GM18868 (cell line): ENCODE measurements around the gene PLXNB3.
"Not testable (repeated sequence)": the region's sequence is repeated elsewhere in the genome, so short reads cannot be mapped to it uniquely, and the experiment has no call there.

Experiments
- ATAC-seq: cut with Tn5 transposase; IDR thresholded peaks from one replicate; pipeline ENCODE4 v1.9.1; 2021; ENCODE audit warnings: mild to moderate bottlenecking, moderate library complexity; ENCODE audit not compliant: unreplicated experiment

PLXNB3 gene

DNA sequence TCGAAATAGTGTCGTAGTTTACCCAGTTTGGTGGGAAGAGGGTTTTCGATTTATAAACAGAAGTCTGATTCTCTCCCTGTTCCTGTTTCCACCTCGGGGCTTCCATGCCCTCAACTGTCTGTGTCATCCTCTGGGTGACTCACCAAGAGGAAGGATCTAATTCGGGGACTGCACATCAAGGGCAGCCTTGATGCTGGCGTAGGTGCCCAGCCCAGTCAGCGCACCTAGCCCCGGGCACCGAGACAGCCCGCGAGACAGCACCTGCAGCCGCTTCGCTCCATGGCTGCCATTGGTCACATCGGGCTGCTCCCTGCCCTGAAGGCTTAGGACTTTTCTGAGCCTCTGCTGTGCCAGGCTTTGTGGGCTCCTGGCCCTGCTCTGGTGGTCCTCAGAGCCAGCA lies 31.6 kb upstream of the PLXNB3 start:
- no peak for ATAC-seq

DNA sequence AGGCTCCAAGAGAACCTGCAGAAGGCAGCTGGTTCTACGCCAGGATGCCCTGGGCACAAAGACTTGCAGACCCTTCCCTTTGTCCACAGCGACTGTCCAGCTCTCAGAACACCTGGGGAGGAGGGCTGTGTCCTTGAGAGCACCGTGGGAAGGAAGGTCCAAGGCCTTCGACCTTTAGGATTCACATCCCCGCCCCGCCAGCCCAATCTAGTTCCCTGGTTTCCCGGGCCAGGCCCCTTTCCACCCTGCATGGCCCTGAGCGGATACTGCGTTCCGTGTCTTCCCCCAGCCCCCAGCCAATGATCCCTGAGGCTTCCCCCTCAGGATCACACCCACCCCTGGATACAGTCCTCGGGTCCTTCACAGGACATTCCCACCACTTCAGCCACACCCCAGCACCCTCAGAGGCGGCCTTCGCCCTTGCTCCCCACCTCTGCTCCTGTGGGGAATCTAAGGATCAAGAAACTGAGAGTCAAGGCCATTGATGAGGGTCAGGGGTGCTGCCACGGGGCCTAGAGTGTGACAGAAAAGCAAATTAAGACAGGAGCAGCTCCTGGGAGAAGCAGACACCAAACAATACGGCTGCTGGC lies 30.3 kb upstream of the PLXNB3 start:
- ATAC-seq, result no peak

DNA sequence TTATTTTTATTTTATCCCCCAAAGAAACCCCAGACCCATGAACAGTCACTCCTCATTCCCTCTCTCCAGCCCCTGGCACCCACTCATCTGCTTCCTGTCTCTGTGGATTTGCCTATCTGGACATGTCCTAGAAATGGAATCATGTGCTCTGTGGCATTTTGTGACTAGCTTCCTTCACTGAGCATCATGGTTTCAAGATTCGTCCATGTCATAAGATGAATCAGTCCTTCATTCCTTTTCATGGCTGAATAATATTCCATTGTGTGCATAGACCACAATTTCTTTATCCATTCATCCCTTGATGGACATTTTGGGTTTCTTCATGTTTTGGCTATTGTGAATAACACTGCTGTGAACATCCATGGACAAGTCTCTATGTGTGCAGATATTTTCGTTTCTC lies 29.2 kb upstream of the PLXNB3 start:
- ATAC-seq, result no peak

DNA sequence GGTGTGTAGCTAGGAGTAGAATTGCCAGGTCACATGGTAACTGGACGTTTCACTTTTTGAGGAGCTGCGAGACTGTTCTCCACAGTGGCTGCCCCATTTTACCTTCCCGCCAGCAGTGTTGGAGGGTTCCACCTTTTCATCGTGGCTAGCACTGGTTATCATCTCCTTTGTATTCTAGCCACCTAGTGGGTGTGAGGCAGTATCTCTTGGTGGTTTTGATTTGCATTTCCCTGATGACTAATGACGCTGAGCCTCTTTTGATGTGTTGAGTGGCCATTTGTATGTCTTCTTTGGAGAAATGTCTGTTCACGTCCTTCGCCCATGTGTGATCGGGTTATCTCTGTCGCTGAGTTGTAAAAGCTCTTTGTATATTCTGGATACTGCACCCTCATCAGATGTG lies 28.8 kb upstream of the PLXNB3 start:
- ATAC-seq, result no peak

DNA sequence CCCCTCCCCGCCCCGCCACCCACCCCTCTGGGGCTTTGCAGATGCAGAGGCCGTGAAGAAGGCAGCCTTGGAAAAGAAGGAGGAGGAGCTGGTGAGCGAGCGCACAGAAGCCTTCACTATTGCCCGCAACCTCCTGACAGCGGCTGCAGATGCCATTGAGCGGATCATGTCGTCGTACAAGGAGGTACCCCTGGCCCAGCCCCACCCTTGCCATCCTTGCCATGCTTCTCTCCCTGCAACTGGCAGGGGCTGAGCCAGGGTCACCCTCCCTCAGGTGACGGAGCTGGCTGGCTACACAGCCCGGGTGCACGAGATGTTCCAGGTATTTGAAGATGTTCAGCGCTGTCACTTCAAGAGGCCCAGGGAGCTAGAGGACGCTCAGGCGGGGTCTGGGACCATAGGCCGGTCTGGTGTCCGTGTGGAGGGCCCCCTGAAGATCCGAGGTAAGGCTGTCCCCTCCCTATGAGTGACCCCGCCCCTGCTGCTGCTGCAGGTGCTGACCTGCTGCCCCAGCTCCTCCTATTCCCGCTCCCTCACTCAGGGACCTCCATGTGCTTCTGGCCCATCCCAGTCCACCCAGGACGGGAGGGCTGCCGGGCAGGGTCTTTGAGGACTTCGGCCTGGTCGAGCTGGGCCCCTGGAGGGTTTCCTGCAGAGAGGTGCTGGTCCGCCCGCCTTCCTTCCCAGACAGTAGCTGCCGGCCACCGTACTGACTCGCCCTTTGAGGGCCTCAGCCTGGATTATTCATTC lies 27.8 kb upstream of the PLXNB3 start:
- no peak for ATAC-seq

DNA sequence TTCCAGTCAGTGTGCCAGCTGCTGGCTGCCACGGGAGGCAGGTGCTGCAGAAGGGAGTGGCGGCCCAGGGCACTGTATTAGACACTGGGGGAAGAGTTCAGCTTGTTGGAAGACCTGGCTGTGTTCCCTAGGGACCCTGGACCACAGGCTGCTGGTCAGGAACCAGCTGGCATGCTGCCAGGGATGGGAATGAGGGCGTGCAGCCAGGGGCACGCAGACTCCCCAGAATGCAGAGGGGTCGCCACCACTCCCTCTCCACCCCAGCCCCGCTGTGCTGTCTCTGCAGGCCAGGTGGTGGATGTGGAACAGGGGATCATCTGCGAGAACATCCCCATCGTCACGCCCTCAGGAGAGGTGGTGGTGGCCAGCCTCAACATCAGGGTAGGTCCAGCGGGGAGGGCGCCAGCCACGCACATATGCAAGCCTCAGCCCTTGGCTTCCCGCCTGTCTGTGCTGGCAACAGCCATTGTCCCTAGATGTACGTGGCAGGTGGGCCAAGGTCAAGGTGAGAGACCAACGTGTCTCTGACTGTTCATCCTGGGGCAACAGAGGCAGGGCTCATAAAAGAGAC lies 27.1 kb upstream of the PLXNB3 start:
- no peak for ATAC-seq

DNA sequence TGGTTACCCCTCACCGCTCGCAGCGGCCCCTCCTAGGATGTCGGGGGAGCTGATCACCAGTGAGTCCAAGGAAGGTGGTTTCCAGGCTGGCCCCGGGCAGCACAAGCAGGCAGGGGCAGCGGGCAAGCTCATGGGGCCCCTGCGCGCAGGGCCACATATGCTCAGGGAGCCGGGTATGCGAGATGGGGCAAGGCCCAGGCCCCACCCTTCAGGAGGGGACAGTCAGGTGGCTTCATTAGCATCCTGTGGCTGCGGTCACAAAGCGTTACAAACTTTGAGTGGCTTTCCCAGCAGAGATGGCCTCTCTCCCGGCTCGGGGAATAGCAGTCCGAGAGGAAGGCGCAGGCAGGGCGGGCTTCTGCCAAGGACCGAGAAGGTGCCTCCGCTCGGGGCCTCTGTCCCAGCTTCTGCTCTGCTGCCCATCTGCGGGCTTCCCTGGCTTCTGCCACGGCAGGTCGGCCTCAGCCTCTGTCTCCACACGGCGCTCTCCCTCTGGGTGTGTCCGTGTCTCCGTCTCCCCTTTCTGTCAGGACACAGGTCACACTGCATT lies 25.9 kb upstream of the PLXNB3 start:
- no peak for ATAC-seq

DNA sequence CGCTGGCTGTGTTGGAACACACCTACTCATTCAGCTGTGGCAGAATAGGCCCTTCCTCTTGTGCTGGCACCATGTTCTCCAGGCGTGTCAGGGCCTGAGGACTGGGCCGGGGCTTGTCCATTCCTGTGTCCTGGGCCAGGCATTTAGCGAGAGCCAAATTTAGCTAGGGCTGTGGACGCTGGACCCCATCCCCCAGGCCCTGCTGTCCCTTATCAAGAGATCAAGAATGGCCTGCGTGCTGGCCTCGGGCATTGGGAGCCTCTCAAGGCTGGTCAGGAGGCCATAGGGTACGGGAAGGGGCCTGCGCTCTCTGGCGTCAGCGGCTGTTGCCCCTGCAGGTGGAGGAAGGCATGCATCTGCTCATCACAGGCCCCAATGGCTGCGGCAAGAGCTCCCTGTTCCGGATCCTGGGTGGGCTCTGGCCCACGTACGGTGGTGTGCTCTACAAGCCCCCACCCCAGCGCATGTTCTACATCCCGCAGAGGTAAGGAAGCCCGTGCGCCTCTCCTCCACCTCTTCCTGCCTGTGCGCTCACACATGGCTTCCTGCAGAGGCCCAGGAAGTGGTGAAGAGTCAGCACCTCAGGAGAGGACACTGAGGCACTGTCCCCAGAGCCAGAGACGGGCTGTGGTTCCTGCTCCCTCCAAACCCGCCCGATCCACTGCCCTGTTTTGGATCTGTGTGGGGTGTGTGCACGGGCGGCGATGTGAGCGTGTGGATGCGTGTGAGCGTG lies 24.1 kb upstream of the PLXNB3 start:
- no peak for ATAC-seq

DNA sequence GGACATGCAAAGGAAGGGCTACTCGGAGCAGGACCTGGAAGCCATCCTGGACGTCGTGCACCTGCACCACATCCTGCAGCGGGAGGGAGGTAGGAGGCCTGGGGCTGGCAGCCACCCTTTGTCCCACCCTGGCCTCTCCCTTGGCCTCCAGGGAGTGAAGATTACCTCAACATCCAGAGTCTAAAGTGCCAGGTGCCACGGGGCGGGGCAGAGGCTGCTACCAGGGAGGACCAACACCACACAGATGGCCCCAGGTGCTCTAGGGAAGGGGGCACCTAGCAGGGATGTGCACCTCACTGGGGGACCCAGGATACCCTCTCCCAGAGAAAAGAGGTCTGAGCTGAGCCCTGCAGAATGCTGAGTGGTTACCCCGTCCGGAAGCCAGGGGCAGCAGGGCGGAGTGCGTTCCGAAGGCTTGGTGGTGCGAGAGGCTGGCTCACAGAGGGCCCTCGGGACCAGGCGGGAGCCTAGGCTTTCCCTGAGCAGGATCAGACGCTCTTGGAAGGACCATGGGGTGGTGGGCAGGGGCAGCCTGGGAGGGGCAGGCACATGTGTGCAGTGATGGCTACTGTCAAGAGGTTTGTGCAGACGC lies 23.3 kb upstream of the PLXNB3 start:
- ATAC-seq, result no peak

DNA sequence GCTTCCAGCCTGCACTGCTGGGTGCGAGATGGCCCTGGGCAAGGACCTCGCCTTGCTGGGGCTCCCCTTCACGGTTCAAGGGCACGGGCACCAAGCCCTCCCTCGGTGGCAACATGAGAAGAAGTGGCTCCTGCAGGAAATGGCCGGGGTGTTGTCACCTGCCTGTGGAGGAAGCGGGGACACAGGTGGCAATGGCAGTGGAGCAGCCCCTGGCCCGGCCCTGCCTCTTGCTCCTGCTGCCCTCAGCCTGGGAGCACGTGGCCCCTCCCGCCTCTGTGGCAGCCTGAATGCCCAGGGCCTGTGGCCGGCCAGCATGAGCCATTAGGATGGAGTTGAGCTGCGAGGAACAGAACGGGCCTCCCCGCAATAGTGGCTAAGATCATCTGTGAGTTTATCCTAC lies 22.6 kb upstream of the PLXNB3 start:
- ATAC-seq, result no peak

DNA sequence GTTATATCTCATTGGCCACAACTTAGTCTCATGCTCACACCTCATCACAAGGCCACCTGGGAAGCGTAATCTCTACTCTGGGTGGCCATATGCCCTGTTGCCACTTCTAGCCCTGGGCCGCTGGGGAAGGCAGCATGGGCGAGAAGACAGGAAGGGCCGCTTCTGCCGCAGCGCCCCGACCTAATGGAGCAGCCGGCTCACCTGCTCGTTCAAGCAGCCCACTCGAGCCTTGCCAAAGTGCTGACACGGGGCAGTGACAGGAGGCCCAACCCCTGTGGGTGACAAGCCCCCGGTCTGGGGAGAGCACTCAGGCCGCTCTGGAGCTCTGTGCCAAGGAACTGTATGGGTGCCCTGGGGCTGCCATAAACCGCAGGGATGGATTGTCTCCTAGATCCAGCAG lies 21.9 kb upstream of the PLXNB3 start:
- ATAC-seq, result not testable (repeated sequence)

DNA sequence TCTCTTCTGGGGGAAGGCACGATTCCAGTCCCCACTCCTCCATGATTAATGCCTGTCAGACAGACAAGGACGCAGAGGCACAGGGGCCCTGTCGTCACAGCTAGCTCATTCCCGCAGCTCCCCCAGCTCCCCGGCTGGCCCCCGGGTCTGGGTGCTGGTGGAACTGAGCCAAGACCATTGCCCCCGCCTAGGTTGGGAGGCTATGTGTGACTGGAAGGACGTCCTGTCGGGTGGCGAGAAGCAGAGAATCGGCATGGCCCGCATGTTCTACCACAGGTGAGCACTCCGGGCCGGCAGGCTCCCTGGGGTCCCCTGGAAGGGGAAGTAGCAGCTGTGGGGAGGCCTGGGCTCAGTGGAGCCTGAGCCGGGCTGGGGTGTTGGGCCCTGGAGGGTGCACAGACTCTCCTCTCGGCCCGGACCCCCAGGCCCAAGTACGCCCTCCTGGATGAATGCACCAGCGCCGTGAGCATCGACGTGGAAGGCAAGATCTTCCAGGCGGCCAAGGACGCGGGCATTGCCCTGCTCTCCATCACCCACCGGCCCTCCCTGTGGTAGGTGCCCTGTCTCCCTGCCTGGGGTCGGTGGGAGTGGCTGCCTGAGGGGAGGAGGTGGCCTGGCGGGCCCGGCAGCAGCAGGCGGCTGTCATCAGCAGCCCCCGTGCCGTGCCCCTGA lies 21.1 kb upstream of the PLXNB3 start:
- not testable (repeated sequence) for ATAC-seq

DNA sequence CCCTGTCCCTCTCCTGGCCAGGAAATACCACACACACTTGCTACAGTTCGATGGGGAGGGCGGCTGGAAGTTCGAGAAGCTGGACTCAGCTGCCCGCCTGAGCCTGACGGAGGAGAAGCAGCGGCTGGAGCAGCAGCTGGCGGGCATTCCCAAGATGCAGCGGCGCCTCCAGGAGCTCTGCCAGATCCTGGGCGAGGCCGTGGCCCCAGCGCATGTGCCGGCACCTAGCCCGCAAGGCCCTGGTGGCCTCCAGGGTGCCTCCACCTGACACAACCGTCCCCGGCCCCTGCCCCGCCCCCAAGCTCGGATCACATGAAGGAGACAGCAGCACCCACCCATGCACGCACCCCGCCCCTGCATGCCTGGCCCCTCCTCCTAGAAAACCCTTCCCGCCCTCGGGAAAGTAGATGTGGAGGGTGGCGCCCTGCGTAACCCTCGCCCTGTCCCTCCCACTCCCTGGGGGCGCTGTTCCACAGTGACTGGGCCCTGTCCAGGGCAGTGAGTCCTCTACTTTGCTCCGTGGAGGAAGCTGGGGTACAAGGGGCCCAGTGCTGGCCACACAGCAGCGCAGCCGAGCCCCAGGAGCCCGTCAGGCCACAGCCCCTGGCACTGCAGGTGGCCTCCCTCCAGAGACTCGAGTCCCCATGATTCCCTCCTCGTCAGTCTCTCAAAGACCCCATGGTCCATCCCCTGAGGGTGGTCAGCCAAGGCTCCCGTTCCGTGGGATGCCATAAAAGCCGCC lies 20.4 kb upstream of the PLXNB3 start:
- not testable (repeated sequence) for ATAC-seq

DNA sequence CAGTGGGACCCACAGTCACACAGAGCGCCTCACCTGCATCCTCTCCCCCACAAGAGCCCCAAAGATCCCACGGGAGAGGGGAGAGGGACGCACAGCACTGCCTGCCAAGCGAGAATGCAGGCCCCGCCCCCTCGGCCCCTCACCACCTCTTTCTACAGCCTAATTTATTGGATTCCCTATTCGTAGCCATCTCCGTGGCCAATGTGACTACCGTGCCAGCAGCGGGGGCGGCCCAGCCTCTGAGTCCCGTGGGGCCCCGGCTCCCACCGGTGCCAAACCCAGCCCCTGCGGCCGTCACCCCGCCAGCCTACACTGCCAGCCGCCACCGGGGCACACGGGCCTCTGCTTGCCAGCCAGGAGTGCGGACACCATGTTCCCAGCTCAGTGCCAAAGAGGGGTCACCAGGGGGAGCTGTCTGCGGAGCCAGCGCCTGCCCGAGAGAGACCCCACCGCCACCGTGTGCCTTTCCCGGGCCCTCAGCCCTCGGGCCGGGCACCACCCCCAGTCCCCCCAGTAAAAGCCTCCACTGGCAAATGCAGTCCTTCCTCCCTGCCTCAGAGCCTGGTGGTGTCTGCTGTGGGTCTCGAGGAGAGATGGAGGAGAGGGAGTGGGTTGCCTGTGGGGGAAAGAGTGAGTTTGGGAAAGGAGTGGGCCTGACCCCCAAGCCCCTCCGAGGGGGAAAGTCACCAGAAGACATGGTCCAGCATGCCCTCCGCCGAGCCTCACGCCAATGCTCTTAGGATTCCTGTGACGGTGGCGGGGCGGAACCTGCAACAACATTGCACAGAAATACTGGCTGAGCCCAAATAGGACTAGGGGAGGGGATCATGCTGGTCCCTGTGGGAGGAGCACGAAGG lies 19.6 kb upstream of the PLXNB3 start:
- no peak for ATAC-seq

DNA sequence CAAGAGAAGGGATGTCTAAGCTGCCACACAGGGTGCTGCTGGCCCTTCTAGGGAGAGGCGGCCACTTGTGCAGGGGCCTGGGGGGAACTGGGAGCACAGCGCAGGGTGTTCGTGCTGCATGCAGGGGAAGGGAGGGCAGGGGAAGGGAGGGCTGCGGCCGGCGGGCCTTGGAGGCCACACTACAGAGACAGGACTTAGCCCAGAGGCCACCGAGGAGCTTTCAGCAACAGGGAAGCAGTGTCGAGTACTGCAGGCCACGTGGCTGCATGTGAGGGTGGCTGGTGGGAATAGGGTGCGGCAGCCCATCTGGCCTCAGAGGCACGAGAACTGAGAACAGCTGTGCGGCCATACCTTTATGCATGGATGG lies 19.0 kb upstream of the PLXNB3 start:
- ATAC-seq, result not testable (repeated sequence)

DNA sequence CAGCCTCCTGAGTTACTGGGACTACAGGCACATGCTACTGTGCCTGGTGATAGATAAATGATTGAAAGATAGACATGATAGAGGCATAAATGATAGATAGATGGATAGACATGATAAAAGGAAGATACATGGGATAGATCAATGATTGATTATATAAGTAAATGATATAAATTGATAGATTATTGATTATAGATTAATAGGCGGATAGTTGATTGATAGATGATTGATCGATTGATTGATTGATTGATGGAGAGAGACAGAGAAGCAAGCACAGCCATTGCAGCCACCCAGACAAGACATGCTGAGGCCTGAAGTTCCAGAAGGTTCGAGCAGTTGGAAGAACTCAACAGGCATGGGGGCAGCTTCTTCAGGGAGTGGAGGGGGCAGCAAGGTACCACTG lies 17.7 kb upstream of the PLXNB3 start:
- ATAC-seq, result no peak

DNA sequence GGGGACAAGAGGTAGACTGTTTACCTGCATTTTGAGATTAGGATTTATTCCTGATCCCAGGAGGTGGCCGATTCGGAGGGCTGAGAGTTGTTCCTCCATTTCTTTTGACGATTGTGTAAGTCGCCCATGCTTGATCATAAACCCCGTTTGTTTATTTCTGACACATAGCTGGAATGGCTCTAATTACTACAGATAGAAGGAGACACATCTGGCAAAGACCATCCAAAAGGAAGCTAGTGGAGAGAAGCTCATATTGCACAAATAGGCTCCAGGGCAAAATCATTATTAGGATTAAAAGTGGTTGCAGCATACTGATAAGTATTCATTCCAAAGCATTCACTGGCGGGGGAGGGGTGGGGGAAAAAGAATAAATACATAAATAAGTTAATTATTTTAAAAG lies 17.1 kb upstream of the PLXNB3 start:
- ATAC-seq, result not testable (repeated sequence)

DNA sequence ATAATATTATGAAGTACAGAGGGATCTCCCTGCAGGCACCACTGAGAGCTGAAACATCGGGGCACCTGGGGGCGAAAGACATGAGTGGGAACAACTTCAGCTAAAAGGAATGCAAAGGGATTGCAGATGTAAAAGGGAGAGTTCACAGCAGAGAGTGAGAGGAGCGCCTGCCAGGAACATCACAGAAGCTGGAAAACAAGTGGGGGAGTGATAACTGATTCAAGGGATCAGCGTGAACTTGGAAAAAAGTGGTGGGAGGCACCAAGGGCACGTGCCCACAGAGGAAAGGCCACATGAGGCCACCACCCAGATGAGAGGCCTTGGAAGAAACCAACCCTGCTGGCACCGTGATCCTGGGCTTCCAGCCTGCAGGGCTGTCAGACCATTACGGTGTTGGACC lies 15.0 kb upstream of the PLXNB3 start:
- not testable (repeated sequence) for ATAC-seq
